ENCODE measurements around the gene RASGEF1C.
"Not testable (repeated sequence)": the region's sequence is repeated elsewhere in the genome, so short reads cannot be mapped to it uniquely, and the experiment has no call there.

Gene RASGEF1C

GRCh38 chr5:180215783-180216630 is 7.0 kb upstream of the RASGEF1C start:
- Mint-ChIP-seq H3K36me3 (peaks cover 12% of the 10 kb centered on the region), H3K4me1 (no peaks in the 10 kb centered on the region), H3K4me3 (no peak overlapping the region), H3K27ac (no peak overlapping the region), H3K9me3 (peaks cover 19% of the 10 kb centered on the region), H3K27me3 (peaks cover 16% of the 10 kb centered on the region)
- ATAC-seq = no peak

GRCh38 chr5:180214870-180215770 is 6.1 kb upstream of the RASGEF1C start:
- H3K9me3 Mint-ChIP-seq = peaks cover 17% of the 10 kb centered on the region
- no peak overlapping the region for H3K4me3 Mint-ChIP-seq
- ATAC-seq = no peak
- H3K27me3 Mint-ChIP-seq = peaks cover 25% of the 10 kb centered on the region
- peaks cover 11% of the 10 kb centered on the region for H3K36me3 Mint-ChIP-seq
- H3K4me1 Mint-ChIP-seq = no peaks in the 10 kb centered on the region
- no peak overlapping the region for H3K27ac Mint-ChIP-seq

- no peak for ATAC-seq
- no peak overlapping the region for H3K27ac Mint-ChIP-seq
- H3K27me3 Mint-ChIP-seq = peaks cover 37% of the 10 kb centered on the region
- peaks cover 5% of the 10 kb centered on the region for H3K4me1 Mint-ChIP-seq
- peaks cover 10% of the 10 kb centered on the region for H3K9me3 Mint-ChIP-seq
- peaks cover 5% of the 10 kb centered on the region for H3K36me3 Mint-ChIP-seq
- no peak overlapping the region for H3K4me3 Mint-ChIP-seq
Observed at GRCh38 chr5:180213657-180214207, 4.7 kb upstream of the RASGEF1C start.

- H3K9me3 Mint-ChIP-seq = peaks cover 10% of the 10 kb centered on the region
- no peak overlapping the region for H3K27ac Mint-ChIP-seq
- H3K4me3 Mint-ChIP-seq = no peak overlapping the region
- H3K36me3 Mint-ChIP-seq = peaks cover 5% of the 10 kb centered on the region
- H3K4me1 Mint-ChIP-seq = peaks cover 9% of the 10 kb centered on the region
- peaks cover 42% of the 10 kb centered on the region for H3K27me3 Mint-ChIP-seq
- ATAC-seq = no peak
Observed at GRCh38 chr5:180213256-180213600, 4.2 kb upstream of the RASGEF1C start.

- Mint-ChIP-seq H3K4me1 (peaks cover 13% of the 10 kb centered on the region), H3K9me3 (peaks cover 10% of the 10 kb centered on the region), H3K36me3 (peaks cover 5% of the 10 kb centered on the region), H3K27ac (no peak overlapping the region), H3K27me3 (peaks cover 48% of the 10 kb centered on the region), H3K4me3 (no peak overlapping the region)
- ATAC-seq = no peak
Observed at GRCh38 chr5:180212363-180213255, 3.6 kb upstream of the RASGEF1C start.

GRCh38 chr5:180211761-180212035 is 2.7 kb upstream of the RASGEF1C start:
- H3K27me3 Mint-ChIP-seq = peaks cover 57% of the 10 kb centered on the region
- H3K9me3 Mint-ChIP-seq = peaks cover 10% of the 10 kb centered on the region
- peaks cover 5% of the 10 kb centered on the region for H3K36me3 Mint-ChIP-seq
- no peak for ATAC-seq
- H3K4me3 Mint-ChIP-seq = no peak overlapping the region
- H3K27ac Mint-ChIP-seq = no peak overlapping the region
- peaks cover 13% of the 10 kb centered on the region for H3K4me1 Mint-ChIP-seq

GRCh38 chr5:180210961-180211760 is 2.1 kb upstream of the RASGEF1C start:
- H3K4me3 Mint-ChIP-seq = no peak overlapping the region
- H3K27ac Mint-ChIP-seq = no peak overlapping the region
- peaks cover 5% of the 10 kb centered on the region for H3K36me3 Mint-ChIP-seq
- peaks cover 13% of the 10 kb centered on the region for H3K4me1 Mint-ChIP-seq
- peaks cover 62% of the 10 kb centered on the region for H3K27me3 Mint-ChIP-seq
- ATAC-seq = no peak
- H3K9me3 Mint-ChIP-seq = peaks cover 10% of the 10 kb centered on the region

GRCh38 chr5:180210077-180210476 is 1.1 kb upstream of the RASGEF1C start:
- H3K4me1 Mint-ChIP-seq = peaks cover 13% of the 10 kb centered on the region
- not testable (repeated sequence) for H3K4me3 Mint-ChIP-seq, ATAC-seq, H3K36me3 Mint-ChIP-seq, H3K9me3 Mint-ChIP-seq, H3K27ac Mint-ChIP-seq
- H3K27me3 Mint-ChIP-seq = peaks cover 72% of the 10 kb centered on the region

GRCh38 chr5:180208435-180209081 is 453 bp downstream of the RASGEF1C start:
- Mint-ChIP-seq H3K36me3 (no peaks in the 10 kb centered on the region), H3K4me3 (peak overlapping the region; percentile 12), H3K27me3 (peaks cover 85% of the 10 kb centered on the region), H3K4me1 (peaks cover 13% of the 10 kb centered on the region), H3K27ac (no peak overlapping the region), H3K9me3 (no peaks in the 10 kb centered on the region)
- peak; percentile 29 for ATAC-seq

- ATAC-seq = no peak
- Mint-ChIP-seq H3K4me3 (peak overlapping the region; percentile 12), H3K4me1 (peaks cover 13% of the 10 kb centered on the region), H3K9me3 (no peaks in the 10 kb centered on the region), H3K27ac (no peak overlapping the region), H3K27me3 (peaks cover 85% of the 10 kb centered on the region), H3K36me3 (no peaks in the 10 kb centered on the region)
Observed at GRCh38 chr5:180208038-180208434, 975 bp downstream of the RASGEF1C start.

- Mint-ChIP-seq H3K4me1 (peaks cover 13% of the 10 kb centered on the region), H3K9me3 (no peaks in the 10 kb centered on the region), H3K27ac (no peak overlapping the region), H3K27me3 (peaks cover 80% of the 10 kb centered on the region), H3K36me3 (no peaks in the 10 kb centered on the region), H3K4me3 (no peak overlapping the region)
- no peak for ATAC-seq
Observed at GRCh38 chr5:180207593-180207992, 1.4 kb downstream of the RASGEF1C start.

GRCh38 chr5:180206993-180207392 is 2.0 kb downstream of the RASGEF1C start:
- Mint-ChIP-seq H3K4me3 (no peak overlapping the region), H3K36me3 (no peaks in the 10 kb centered on the region), H3K4me1 (peaks cover 13% of the 10 kb centered on the region), H3K27ac (no peak overlapping the region), H3K9me3 (no peaks in the 10 kb centered on the region), H3K27me3 (peaks cover 74% of the 10 kb centered on the region)
- no peak for ATAC-seq

- H3K36me3 Mint-ChIP-seq = no peaks in the 10 kb centered on the region
- H3K4me3 Mint-ChIP-seq = no peak overlapping the region
- H3K9me3 Mint-ChIP-seq = no peaks in the 10 kb centered on the region
- peaks cover 77% of the 10 kb centered on the region for H3K27me3 Mint-ChIP-seq
- H3K4me1 Mint-ChIP-seq = peaks cover 13% of the 10 kb centered on the region
- H3K27ac Mint-ChIP-seq = no peak overlapping the region
- no peak for ATAC-seq
Observed at GRCh38 chr5:180205916-180206315, 3.1 kb downstream of the RASGEF1C start.
